DND-41 (cell line): ENCODE results near the gene TIRAP.

Experiments
- ATAC-seq: fragments of 200-7000 bp; cut with Tn5 transposase; 3 replicates; pipeline ENCODE4 v1.9.1; 2021; ENCODE audit warnings: low read depth; ENCODE audit not compliant: insufficient read depth
- DNase-seq: peaks from one replicate; pipeline ENCODE4 v3.0.0-alpha.2; 2020
- H2AFZ ChIP-seq: 2 replicates; pipeline ENCODE4 v1.6.0; 2012; ENCODE audit warnings: low read depth, low read length
- H3K27ac ChIP-seq: 2 replicates; pipeline ENCODE4 v1.5.1; 2012; ENCODE audit warnings: low read length, inconsistent platforms
- H3K27me3 ChIP-seq: fragments of 200-600 bp; sonication (generic); 2 replicates; pipeline ENCODE4 v1.6.0; 2012; ENCODE audit warnings: low read length, mild to moderate bottlenecking, inconsistent platforms; ENCODE audit not compliant: insufficient read depth, poor library complexity
- H3K36me3 ChIP-seq: 2 replicates; pipeline ENCODE4 v1.5.1; 2012; ENCODE audit warnings: low read length, inconsistent platforms; ENCODE audit not compliant: insufficient read depth
- H3K4me1 ChIP-seq: 2 replicates; pipeline ENCODE4 v1.5.1; 2012; ENCODE audit warnings: mild to moderate bottlenecking, low read length; ENCODE audit not compliant: insufficient read depth
- H3K4me2 ChIP-seq: 2 replicates; pipeline ENCODE4 v1.6.0; 2012; ENCODE audit warnings: mild to moderate bottlenecking, moderate library complexity, low read length, inconsistent platforms; ENCODE audit not compliant: insufficient read depth
- H3K4me3 ChIP-seq, 2 experiments: fragments of 200-600 bp in 1 of 2; shearing (Covaris generic) in 1 of 2; 2 replicates each; pipeline ENCODE4 v1.5.1; 2012 to 2016; ENCODE audit warnings: inconsistent platforms in 2 of 2, low read length in 2 of 2, mild to moderate bottlenecking in 2 of 2, low read depth in 1 of 2, moderate library complexity in 1 of 2
- H3K79me2 ChIP-seq: 2 replicates; pipeline ENCODE4 v1.6.0; 2012; ENCODE audit warnings: low read length, inconsistent platforms; ENCODE audit not compliant: insufficient read depth
- H3K9ac ChIP-seq: 2 replicates; pipeline ENCODE4 v1.6.0; 2012; ENCODE audit warnings: low read depth, mild to moderate bottlenecking, inconsistent platforms, low read length, moderate library complexity
- H3K9me3 ChIP-seq: 2 replicates; pipeline ENCODE4 v1.5.1; 2012; ENCODE audit warnings: low read length, moderate library complexity, mild to moderate bottlenecking, inconsistent platforms; ENCODE audit not compliant: insufficient read depth, severe bottlenecking
- H4K20me1 ChIP-seq: 2 replicates; pipeline ENCODE4 v1.6.0; 2012; ENCODE audit warnings: low read length; ENCODE audit not compliant: insufficient read depth
- EZH2 ChIP-seq: IDR thresholded peaks from 3 replicates; pipeline ENCODE4 v1.6.1; 2012; ENCODE audit warnings: borderline replicate concordance, low read depth, mild to moderate bottlenecking, moderate library complexity, low read length, inconsistent platforms; ENCODE audit not compliant: severe bottlenecking
- TF ChIP-seq, protein P1 (sequence below): IDR thresholded peaks from 2 replicates; pipeline ENCODE4 v1.5.1; 2012; ENCODE audit warnings: borderline replicate concordance, low read length, moderate library complexity, mild to moderate bottlenecking; ENCODE audit not compliant: poor library complexity, severe bottlenecking; ENCODE audit errors: extremely low read depth

TIRAP gene

DNA sequence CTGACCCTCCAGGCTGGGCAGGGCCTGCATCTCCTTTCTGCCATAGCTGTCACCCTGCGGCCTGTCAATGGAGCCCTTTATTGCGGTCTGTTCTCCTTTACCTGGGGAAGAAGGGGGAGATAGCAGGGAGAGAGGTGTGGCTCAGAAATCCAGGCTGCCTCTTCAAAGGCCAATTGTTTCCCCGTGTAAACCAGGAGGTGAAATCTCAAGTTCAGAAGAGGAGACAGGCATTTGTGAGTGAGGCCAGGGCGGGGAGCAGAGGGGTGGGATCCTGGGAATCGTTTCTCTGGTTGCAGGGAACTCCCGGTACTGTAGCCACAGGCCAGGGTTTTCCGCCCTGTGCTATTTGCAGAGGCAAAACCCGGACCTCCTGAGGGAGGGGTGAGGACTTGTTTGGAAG lies 30.1 kb downstream of the TIRAP start:
- no peak for DNase-seq
- TF ChIP-seq, protein P1, sequence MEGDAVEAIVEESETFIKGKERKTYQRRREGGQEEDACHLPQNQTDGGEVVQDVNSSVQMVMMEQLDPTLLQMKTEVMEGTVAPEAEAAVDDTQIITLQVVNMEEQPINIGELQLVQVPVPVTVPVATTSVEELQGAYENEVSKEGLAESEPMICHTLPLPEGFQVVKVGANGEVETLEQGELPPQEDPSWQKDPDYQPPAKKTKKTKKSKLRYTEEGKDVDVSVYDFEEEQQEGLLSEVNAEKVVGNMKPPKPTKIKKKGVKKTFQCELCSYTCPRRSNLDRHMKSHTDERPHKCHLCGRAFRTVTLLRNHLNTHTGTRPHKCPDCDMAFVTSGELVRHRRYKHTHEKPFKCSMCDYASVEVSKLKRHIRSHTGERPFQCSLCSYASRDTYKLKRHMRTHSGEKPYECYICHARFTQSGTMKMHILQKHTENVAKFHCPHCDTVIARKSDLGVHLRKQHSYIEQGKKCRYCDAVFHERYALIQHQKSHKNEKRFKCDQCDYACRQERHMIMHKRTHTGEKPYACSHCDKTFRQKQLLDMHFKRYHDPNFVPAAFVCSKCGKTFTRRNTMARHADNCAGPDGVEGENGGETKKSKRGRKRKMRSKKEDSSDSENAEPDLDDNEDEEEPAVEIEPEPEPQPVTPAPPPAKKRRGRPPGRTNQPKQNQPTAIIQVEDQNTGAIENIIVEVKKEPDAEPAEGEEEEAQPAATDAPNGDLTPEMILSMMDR, result no peak
- no peak for TF ChIP-seq EZH2
- H3K9me3 ChIP-seq, result no peaks in the 10 kb centered on the region
- no peaks in the 10 kb centered on the region for H3K27me3 ChIP-seq
- no peak for ATAC-seq
- H3K27ac ChIP-seq, result no peak overlapping the region
- H3K4me2 ChIP-seq, result no peak overlapping the region
- peaks cover 17% of the 10 kb centered on the region for H3K4me1 ChIP-seq
- H3K36me3 ChIP-seq, result peaks cover 27% of the 10 kb centered on the region
- no peak overlapping the region for H3K4me3 ChIP-seq
- no peak overlapping the region for H3K9ac ChIP-seq
- no peaks in the 10 kb centered on the region for H4K20me1 ChIP-seq
- no peak overlapping the region for H2AFZ ChIP-seq
- peaks cover 9% of the 10 kb centered on the region for H3K79me2 ChIP-seq

- H3K4me3 ChIP-seq, result no peak overlapping the region
- H3K9me3 ChIP-seq, result no peaks in the 10 kb centered on the region
- ATAC-seq (no peak), DNase-seq (no peak)
- H3K27me3 ChIP-seq, result no peaks in the 10 kb centered on the region
- peaks cover 9% of the 10 kb centered on the region for H3K79me2 ChIP-seq
- no peak overlapping the region for H3K4me2 ChIP-seq
- H2AFZ ChIP-seq, result no peak overlapping the region
- H3K27ac ChIP-seq, result peak overlapping the region; percentile 10; the same call in 1 of the 2 replicates
- H3K36me3 ChIP-seq, result peaks cover 24% of the 10 kb centered on the region
- H3K9ac ChIP-seq, result no peak overlapping the region
- no peak for TF ChIP-seq EZH2
- TF ChIP-seq, protein P1, result no peak
- peaks cover 26% of the 10 kb centered on the region for H3K4me1 ChIP-seq
- no peaks in the 10 kb centered on the region for H4K20me1 ChIP-seq
These were observed 30.9 kb downstream of the TIRAP start for GRCh38 chr11:126313826-126314225.

- TF ChIP-seq, protein P1, result no peak
- no peak for TF ChIP-seq EZH2
- DNase-seq (no peak), ATAC-seq (no peak)
- no peaks in the 10 kb centered on the region for H4K20me1 ChIP-seq
- peak overlapping the region; percentile 67 for H3K9ac ChIP-seq
- peak overlapping the region in 1 of 2 experiments; percentile 51; a peak in 2 of 4 replicates for H3K4me3 ChIP-seq
- peaks cover 21% of the 10 kb centered on the region for H3K79me2 ChIP-seq
- H3K27me3 ChIP-seq, result no peaks in the 10 kb centered on the region
- peak overlapping the region; percentile 85 for H3K4me2 ChIP-seq
- peaks cover 44% of the 10 kb centered on the region for H3K4me1 ChIP-seq
- peak overlapping the region; percentile 95 for H3K27ac ChIP-seq
- H3K36me3 ChIP-seq, result peaks cover 3% of the 10 kb centered on the region; the same call in 1 of the 2 replicates
- peak overlapping the region; percentile 72 for H2AFZ ChIP-seq
- no peaks in the 10 kb centered on the region for H3K9me3 ChIP-seq
These were observed 34.5 kb downstream of the TIRAP start for GRCh38 chr11:126317432-126317755.
